Vagina (tissue), 2 donors: ENCODE data around the gene ZNF880.

ENCODE experiments used
- CTCF ChIP-seq, 3 experiments: fragments of 450-650 bp in 2 of 3; fragments of 200-600 bp in 1 of 3; sonication (generic) in 1 of 3; IDR thresholded peaks; one replicate each; pipeline ENCODE4 v1.5.1; 2017 to 2019; ENCODE audit warnings: antibody characterized with exemption in 3 of 3, mild to moderate bottlenecking in 2 of 3, moderate library complexity in 2 of 3
- POLR2A ChIP-seq, 2 donors: fragments of 450-650 bp; IDR thresholded peaks; one replicate each; pipeline ENCODE4 v1.6.1; 2017; ENCODE audit warnings: antibody characterized with exemption in 2 of 2, mild to moderate bottlenecking in 2 of 2, moderate library complexity in 2 of 2

GRCh38 chr19:52410276-52410675 is 40.6 kb downstream of the ZNF880 start:
- TF ChIP-seq CTCF (IDR thresholded peaks at IDR 0.05), result no peak
- TF ChIP-seq POLR2A (IDR thresholded peaks at IDR 0.05), result no peak
